GM23248 (cell line): ENCODE results near the gene UIMC1.

ENCODE experiments used
- EZH2 ChIP-seq: fragments of 200-600 bp; sonication (generic); IDR thresholded peaks from 2 replicates; pipeline ENCODE4 v1.6.1; 2018; ENCODE audit warnings: antibody characterized with exemption, mild to moderate bottlenecking; ENCODE audit not compliant: insufficient read depth, poor library complexity, severe bottlenecking
- EZH2phosphoT487 ChIP-seq: fragments of 200-600 bp; sonication (generic); IDR thresholded peaks from 2 replicates; pipeline ENCODE4 v1.6.1; 2018; ENCODE audit warnings: antibody characterized with exemption, moderate library complexity, mild to moderate bottlenecking, low read depth; ENCODE audit not compliant: insufficient read depth

DNA sequence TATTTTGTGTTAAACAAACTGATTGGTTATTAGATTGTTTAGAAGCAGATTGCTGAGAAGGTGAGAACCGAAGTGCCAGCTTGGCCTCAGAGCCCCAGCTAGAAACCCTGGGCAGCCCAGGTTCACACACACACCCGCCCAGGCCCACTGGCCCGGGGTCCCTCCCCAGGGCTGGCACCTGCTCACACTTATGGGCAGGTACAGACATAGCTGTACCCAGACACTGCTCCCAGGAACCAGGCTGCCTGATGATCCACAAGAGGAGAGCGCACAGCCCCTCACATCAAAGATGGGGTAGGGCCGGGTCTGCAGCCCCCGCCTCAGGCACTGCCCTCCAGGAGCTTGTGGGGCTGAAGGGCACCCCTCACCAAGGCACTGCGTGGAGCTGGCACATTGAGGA lies 140.6 kb downstream of the UIMC1 start:
- TF ChIP-seq EZH2 (no peak), EZH2phosphoT487 (no peak)
